ENCODE measurements around the gene CNOT4.
"Not testable (repeated sequence)": the region's sequence is repeated elsewhere in the genome, so short reads cannot be mapped to it uniquely, and the experiment has no call there.

Gene CNOT4

GRCh38 chr7:135512135-135512887 is 2.4 kb upstream of the CNOT4 start:
- DNase-seq (ENCODE audit: low read depth): no peak

- no peak for DNase-seq (ENCODE audit: low read depth)
Observed at GRCh38 chr7:135510592-135511183, 786 bp upstream of the CNOT4 start.

GRCh38 chr7:135509589-135509838 is 388 bp downstream of the CNOT4 start:
- no peak for DNase-seq (ENCODE audit: low read depth)

GRCh38 chr7:135508883-135509588 is 866 bp downstream of the CNOT4 start:
- peak; percentile 2 for DNase-seq (ENCODE audit: low read depth)

- no peak for DNase-seq (ENCODE audit: low read depth)
Observed at GRCh38 chr7:135501402-135501801, 8.5 kb downstream of the CNOT4 start.

GRCh38 chr7:135499818-135500217 is 10.1 kb downstream of the CNOT4 start:
- DNase-seq (ENCODE audit: low read depth): no peak

GRCh38 chr7:135497161-135497560 is 12.7 kb downstream of the CNOT4 start:
- not testable (repeated sequence) for DNase-seq (ENCODE audit: low read depth)

GRCh38 chr7:135493362-135493761 is 16.5 kb downstream of the CNOT4 start:
- DNase-seq (ENCODE audit: low read depth): no peak

- DNase-seq (ENCODE audit: low read depth): no peak
Observed at GRCh38 chr7:135492151-135492550, 17.8 kb downstream of the CNOT4 start.

- no peak for DNase-seq (ENCODE audit: low read depth)
Observed at GRCh38 chr7:135490783-135491182, 19.1 kb downstream of the CNOT4 start.

- DNase-seq (ENCODE audit: low read depth): no peak
Observed at GRCh38 chr7:135489791-135490190, 20.1 kb downstream of the CNOT4 start.

- DNase-seq (ENCODE audit: low read depth): no peak
Observed at GRCh38 chr7:135486261-135486920, 23.5 kb downstream of the CNOT4 start.

GRCh38 chr7:135481598-135481979 is 28.3 kb downstream of the CNOT4 start:
- DNase-seq (ENCODE audit: low read depth): no peak

GRCh38 chr7:135480966-135481597 is 28.8 kb downstream of the CNOT4 start:
- DNase-seq (ENCODE audit: low read depth): no peak

GRCh38 chr7:135475521-135475920 is 34.4 kb downstream of the CNOT4 start:
- DNase-seq (ENCODE audit: low read depth): no peak

- DNase-seq (ENCODE audit: low read depth): not testable (repeated sequence)
Observed at GRCh38 chr7:135469705-135470104, 40.2 kb downstream of the CNOT4 start.

GRCh38 chr7:135467207-135467711 is 42.6 kb downstream of the CNOT4 start:
- no peak for DNase-seq (ENCODE audit: low read depth)

- no peak for DNase-seq (ENCODE audit: low read depth)
Observed at GRCh38 chr7:135466442-135467206, 43.3 kb downstream of the CNOT4 start.

- no peak for DNase-seq (ENCODE audit: low read depth)
Observed at GRCh38 chr7:135463908-135464307, 46.0 kb downstream of the CNOT4 start.

GRCh38 chr7:135459951-135460567 is 49.8 kb downstream of the CNOT4 start:
- DNase-seq (ENCODE audit: low read depth): no peak

GRCh38 chr7:135459076-135459475 is 50.8 kb downstream of the CNOT4 start:
- no peak for DNase-seq (ENCODE audit: low read depth)
